Stimulated activated naive CD4-positive, alpha-beta T cell (primary cell): Measurements from ENCODE around the gene ABCC4.

Experiments
- DNase-seq, 6 experiments: peaks; one replicate each; lab custom pipeline; 2025; lab: John Stamatoyannopoulos, UW

Gene ABCC4

GRCh38 chr13:95154413-95154886 is 146.8 kb downstream of the ABCC4 start:
- no peak for DNase-seq

- DNase-seq: no peak
Observed at GRCh38 chr13:95153647-95154412, 147.4 kb downstream of the ABCC4 start.

GRCh38 chr13:95151942-95152587 is 149.2 kb downstream of the ABCC4 start:
- no peak for DNase-seq

- no peak for DNase-seq
Observed at GRCh38 chr13:95150555-95150954, 150.7 kb downstream of the ABCC4 start.

GRCh38 chr13:95146486-95146885 is 154.8 kb downstream of the ABCC4 start:
- no peak for DNase-seq

GRCh38 chr13:95145587-95145986 is 155.7 kb downstream of the ABCC4 start:
- DNase-seq: no peak

GRCh38 chr13:95140502-95140901 is 160.7 kb downstream of the ABCC4 start:
- no peak for DNase-seq

GRCh38 chr13:95138876-95139585 is 162.2 kb downstream of the ABCC4 start:
- no peak for DNase-seq

GRCh38 chr13:95137096-95137495 is 164.2 kb downstream of the ABCC4 start:
- no peak for DNase-seq

GRCh38 chr13:95136638-95137037 is 164.6 kb downstream of the ABCC4 start:
- DNase-seq: no peak

- no peak for DNase-seq
Observed at GRCh38 chr13:95133498-95133897, 167.8 kb downstream of the ABCC4 start.

- no peak for DNase-seq
Observed at GRCh38 chr13:95129004-95129403, 172.2 kb downstream of the ABCC4 start.

GRCh38 chr13:95128045-95128643 is 173.1 kb downstream of the ABCC4 start:
- DNase-seq: no peak

GRCh38 chr13:95124959-95125358 is 176.3 kb downstream of the ABCC4 start:
- no peak for DNase-seq

- DNase-seq: no peak
Observed at GRCh38 chr13:95123726-95124125, 177.5 kb downstream of the ABCC4 start.

- DNase-seq: no peak
Observed at GRCh38 chr13:95122063-95122462, 179.2 kb downstream of the ABCC4 start.

GRCh38 chr13:95121516-95121915 is 179.7 kb downstream of the ABCC4 start:
- no peak for DNase-seq

GRCh38 chr13:95120650-95121049 is 180.6 kb downstream of the ABCC4 start:
- DNase-seq: no peak

- DNase-seq: no peak
Observed at GRCh38 chr13:95118541-95119324, 182.5 kb downstream of the ABCC4 start.

GRCh38 chr13:95117092-95117491 is 184.2 kb downstream of the ABCC4 start:
- DNase-seq: no peak

GRCh38 chr13:95115525-95115924 is 185.7 kb downstream of the ABCC4 start:
- DNase-seq: no peak

GRCh38 chr13:95113601-95114000 is 187.7 kb downstream of the ABCC4 start:
- DNase-seq: no peak
